Hepatocyte (in vitro differentiated cells): ENCODE measurements around the gene ELL. TPM values are rescaled to one million over a fixed set of nuclear protein-coding genes. Genes with fewer than 3 reads are reported as not detected.

Experiments used
- DNase-seq: peaks from one replicate; pipeline ENCODE4 v3.0.0-alpha.2; 2016; ENCODE audit warnings: low spot score
- H2AFZ ChIP-seq: fragments of 200-600 bp; sonication (generic); 2 replicates; pipeline ENCODE4 v1.6.0; 2016; ENCODE audit warnings: antibody characterized with exemption, mild to moderate bottlenecking
- H3K27ac ChIP-seq: fragments of 200-600 bp; sonication (generic); 2 replicates; pipeline ENCODE4 v1.5.1; 2016; ENCODE audit warnings: mild to moderate bottlenecking
- H3K27me3 ChIP-seq: fragments of 200-600 bp; sonication (generic); 2 replicates; pipeline ENCODE4 v1.6.1; 2016
- H3K36me3 ChIP-seq: fragments of 200-600 bp; sonication (generic); replicated peaks from 2 replicates; pipeline ENCODE4 v1.5.1; 2016; ENCODE audit warnings: low read depth; ENCODE audit not compliant: insufficient read depth
- H3K4me1 ChIP-seq: fragments of 200-600 bp; sonication (generic); 2 replicates; pipeline ENCODE4 v1.5.1; 2016; ENCODE audit warnings: mild to moderate bottlenecking, moderate library complexity; ENCODE audit not compliant: insufficient read depth
- H3K4me2 ChIP-seq: fragments of 200-600 bp; sonication (generic); 2 replicates; pipeline ENCODE4 v1.6.0; 2016
- H3K4me3 ChIP-seq: fragments of 200-600 bp; sonication (generic); 2 replicates; pipeline ENCODE4 v1.5.1; 2016; ENCODE audit warnings: mild to moderate bottlenecking
- H3K79me2 ChIP-seq: fragments of 200-600 bp; sonication (generic); 2 replicates; pipeline ENCODE4 v1.6.0; 2017; ENCODE audit warnings: mild to moderate bottlenecking
- H3K9me2 ChIP-seq: fragments of 200-600 bp; sonication (generic); replicated peaks from 2 replicates; pipeline ENCODE4 v1.6.0; 2017; ENCODE audit warnings: mild to moderate bottlenecking; ENCODE audit not compliant: insufficient read depth
- H3K9me3 ChIP-seq: fragments of 200-600 bp; sonication (generic); 2 replicates; pipeline ENCODE4 v1.5.1; 2016; ENCODE audit warnings: low read depth, mild to moderate bottlenecking
- H4K20me1 ChIP-seq: fragments of 200-600 bp; sonication (generic); 2 replicates; pipeline ENCODE4 v1.6.0; 2016; ENCODE audit warnings: mild to moderate bottlenecking; ENCODE audit not compliant: insufficient read depth, poor library complexity, severe bottlenecking
- EZH2 ChIP-seq: fragments of 200-600 bp; sonication (generic); IDR thresholded peaks from 2 replicates; pipeline ENCODE4 v1.6.1; 2016; ENCODE audit warnings: antibody characterized with exemption, mild to moderate bottlenecking, borderline replicate concordance
- EZH2phosphoT487 ChIP-seq: fragments of 200-600 bp; sonication (generic); IDR thresholded peaks from one replicate; pipeline ENCODE4 v1.6.1; 2018; ENCODE audit warnings: antibody characterized with exemption, mild to moderate bottlenecking, low read depth, moderate library complexity; ENCODE audit not compliant: unreplicated experiment, severe bottlenecking
- WGBS: methylation state at CpG from one replicate; pipeline ENCODE4 v1.1.6; 2016; ENCODE audit warnings: low lambda C conversion rate; ENCODE audit errors: missing lambda C conversion rate; 5-methylcytosine and 5-hydroxymethylcytosine counted together
- polyA plus RNA-seq: library from polyadenylated mRNA; unstranded; fragments of >200 nt; fragmentation: Nextera tagmentation; extraction: Ambion mirVana; gene quantifications from 2 replicates; pipeline ENCODE4 v1.2.1, GENCODE V29; 2016
- total RNA-seq: library from RNA; depleted of rRNA; stranded (reverse); fragments of >200 nt; gene quantifications from 2 replicates; pipeline ENCODE4 v1.2.3, GENCODE V29; 2014
- TF ChIP-seq, protein P1 (sequence below): fragments of 200-600 bp; sonication (generic); IDR thresholded peaks from 2 replicates; pipeline ENCODE4 v1.5.1; 2016; ENCODE audit warnings: antibody characterized with exemption, mild to moderate bottlenecking; ENCODE audit not compliant: poor library complexity

Gene ELL
- total and polyA plus RNA-seq, 2 experiments from 2014 or later: 11.0 to 15.0 TPM

- 78% methylated on average over 9 of the region's 9 CpGs for WGBS
- H3K79me2 ChIP-seq: no peaks in the 10 kb centered on the region
- no peak overlapping the region for H2AFZ ChIP-seq
- H3K9me3 ChIP-seq: no peaks in the 10 kb centered on the region
- DNase-seq: no peak
- H3K4me2 ChIP-seq: no peak overlapping the region
- no peaks in the 10 kb centered on the region for H4K20me1 ChIP-seq
- no peaks in the 10 kb centered on the region for H3K27me3 ChIP-seq
- H3K9me2 ChIP-seq: no peaks in the 10 kb centered on the region
- TF ChIP-seq, protein P1, sequence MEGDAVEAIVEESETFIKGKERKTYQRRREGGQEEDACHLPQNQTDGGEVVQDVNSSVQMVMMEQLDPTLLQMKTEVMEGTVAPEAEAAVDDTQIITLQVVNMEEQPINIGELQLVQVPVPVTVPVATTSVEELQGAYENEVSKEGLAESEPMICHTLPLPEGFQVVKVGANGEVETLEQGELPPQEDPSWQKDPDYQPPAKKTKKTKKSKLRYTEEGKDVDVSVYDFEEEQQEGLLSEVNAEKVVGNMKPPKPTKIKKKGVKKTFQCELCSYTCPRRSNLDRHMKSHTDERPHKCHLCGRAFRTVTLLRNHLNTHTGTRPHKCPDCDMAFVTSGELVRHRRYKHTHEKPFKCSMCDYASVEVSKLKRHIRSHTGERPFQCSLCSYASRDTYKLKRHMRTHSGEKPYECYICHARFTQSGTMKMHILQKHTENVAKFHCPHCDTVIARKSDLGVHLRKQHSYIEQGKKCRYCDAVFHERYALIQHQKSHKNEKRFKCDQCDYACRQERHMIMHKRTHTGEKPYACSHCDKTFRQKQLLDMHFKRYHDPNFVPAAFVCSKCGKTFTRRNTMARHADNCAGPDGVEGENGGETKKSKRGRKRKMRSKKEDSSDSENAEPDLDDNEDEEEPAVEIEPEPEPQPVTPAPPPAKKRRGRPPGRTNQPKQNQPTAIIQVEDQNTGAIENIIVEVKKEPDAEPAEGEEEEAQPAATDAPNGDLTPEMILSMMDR: no peak
- TF ChIP-seq EZH2phosphoT487: no peak
- TF ChIP-seq EZH2: no peak
- H3K36me3 ChIP-seq: no peaks in the 10 kb centered on the region
- H3K4me1 ChIP-seq: peaks cover 31% of the 10 kb centered on the region
- H3K27ac ChIP-seq: peak overlapping the region; percentile 86
- no peak overlapping the region for H3K4me3 ChIP-seq
These were observed 82.0 kb downstream of the ELL start for GRCh38 chr19:18439910-18440237.

DNA sequence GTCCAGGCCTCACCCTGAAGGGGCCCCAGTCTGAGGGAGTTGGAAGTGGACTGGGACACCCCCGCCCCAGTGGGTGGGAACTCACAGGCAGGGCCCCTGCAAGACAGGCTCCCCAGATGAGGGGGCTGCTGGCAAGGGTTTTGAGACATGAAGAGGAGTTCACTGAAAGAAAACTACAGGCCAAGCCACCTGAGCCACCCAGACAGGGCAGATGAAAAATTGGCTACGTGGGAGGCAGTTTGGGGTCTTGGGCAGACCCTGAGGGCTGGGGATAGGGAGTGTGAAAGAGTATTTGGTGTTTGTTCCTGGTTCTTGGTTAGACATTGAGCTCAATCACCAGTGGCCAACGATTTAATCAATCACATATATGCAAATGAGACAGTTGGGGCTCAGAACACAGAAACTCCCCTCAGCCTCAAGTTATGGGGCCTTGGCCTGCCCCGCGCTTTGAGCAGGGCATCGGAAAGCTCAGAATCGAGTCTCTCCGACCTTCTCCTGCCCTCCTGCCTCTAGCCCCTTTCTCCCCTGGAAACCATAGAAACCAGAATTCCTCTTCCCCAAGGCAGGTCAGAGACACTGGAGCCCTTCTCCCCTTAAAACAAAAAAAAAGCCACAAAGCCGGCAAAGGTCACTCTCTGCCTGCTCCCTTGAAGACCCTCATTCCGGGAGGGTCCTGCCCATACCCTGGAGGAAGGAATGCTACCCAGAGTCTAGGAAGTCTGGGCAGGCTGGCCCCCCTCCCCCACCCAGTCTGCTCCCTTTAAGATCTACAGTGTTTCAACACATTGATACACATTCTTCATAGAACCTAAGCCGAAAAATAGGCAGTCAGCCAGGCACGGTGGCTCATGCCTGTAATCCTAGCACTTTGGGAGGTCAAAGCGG lies 82.6 kb downstream of the ELL start:
- Histone ChIP-seq H3K4me3 (no peak overlapping the region), H3K4me1 (peaks cover 36% of the 10 kb centered on the region), H3K36me3 (no peaks in the 10 kb centered on the region), H3K9me2 (no peaks in the 10 kb centered on the region), H3K4me2 (peak overlapping the region; percentile 95), H3K27ac (peak overlapping the region; percentile 86), H4K20me1 (no peaks in the 10 kb centered on the region), H2AFZ (no peak overlapping the region), H3K27me3 (no peaks in the 10 kb centered on the region), H3K9me3 (no peaks in the 10 kb centered on the region), H3K79me2 (peaks cover 2% of the 10 kb centered on the region)
- no peak for DNase-seq
- 49% methylated on average over 13 of the region's 13 CpGs for WGBS
- no peak for TF ChIP-seq EZH2phosphoT487
- TF ChIP-seq EZH2: no peak
- TF ChIP-seq, protein P1: no peak

DNA sequence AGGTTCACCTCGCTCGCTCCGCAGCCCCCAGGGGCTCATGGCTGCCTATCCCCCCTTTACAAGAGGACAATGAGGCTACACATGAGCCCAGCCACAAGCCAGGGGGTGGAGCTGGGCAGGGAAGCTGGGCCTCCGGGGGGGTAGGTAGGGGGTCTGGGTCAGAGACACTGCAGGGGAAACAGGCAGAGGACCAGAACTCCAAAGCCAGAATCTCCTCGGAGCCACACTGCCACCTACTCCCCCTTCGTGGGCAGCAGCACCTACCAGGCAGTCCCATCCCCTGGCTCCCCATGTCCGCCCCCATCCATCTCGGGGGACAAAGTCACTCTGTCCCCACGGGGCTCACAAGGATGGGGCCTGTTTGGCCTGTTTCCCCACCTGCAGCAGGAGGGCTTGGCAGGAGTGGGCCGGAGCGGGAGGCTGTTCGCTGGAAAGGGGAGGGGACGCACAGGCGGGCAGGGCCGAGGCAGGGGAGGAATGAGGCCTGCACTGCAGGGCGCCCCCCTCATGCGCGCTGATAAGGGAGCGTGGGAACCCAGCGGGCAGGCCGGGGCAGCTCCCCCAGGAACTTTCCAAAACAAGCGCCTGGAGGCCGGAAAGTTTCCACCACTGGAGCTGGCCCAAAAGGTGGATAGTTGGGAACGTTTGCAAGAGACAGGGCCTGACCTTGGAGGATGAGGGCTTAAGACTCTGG lies 83.4 kb downstream of the ELL start:
- TF ChIP-seq, protein P1: no peak
- TF ChIP-seq EZH2: no peak
- TF ChIP-seq EZH2phosphoT487: no peak
- Histone ChIP-seq H3K79me2 (peaks cover 5% of the 10 kb centered on the region), H3K9me3 (no peaks in the 10 kb centered on the region), H3K4me2 (peak overlapping the region; percentile 95), H3K9me2 (no peaks in the 10 kb centered on the region), H3K27ac (peak overlapping the region; percentile 86), H3K36me3 (no peaks in the 10 kb centered on the region), H3K27me3 (no peaks in the 10 kb centered on the region), H3K4me3 (peak overlapping the region; percentile 74), H3K4me1 (peaks cover 40% of the 10 kb centered on the region), H4K20me1 (no peaks in the 10 kb centered on the region), H2AFZ (peak overlapping the region; percentile 44)
- WGBS: 19% methylated on average over 22 of the region's 24 CpGs
- peak; percentile 75 for DNase-seq
